HG03025 (cell line): Measurements from ENCODE around the gene GGTLC3.
"Not testable (repeated sequence)": the region's sequence is repeated elsewhere in the genome, so short reads cannot be mapped to it uniquely, and the experiment has no call there.

Source experiments
- ATAC-seq: cut with Tn5 transposase; IDR thresholded peaks from one replicate; pipeline ENCODE4 v1.9.1; 2021; ENCODE audit warnings: mild to moderate bottlenecking, moderate library complexity; ENCODE audit not compliant: unreplicated experiment, low FRiP score

The GGTLC3 gene

DNA sequence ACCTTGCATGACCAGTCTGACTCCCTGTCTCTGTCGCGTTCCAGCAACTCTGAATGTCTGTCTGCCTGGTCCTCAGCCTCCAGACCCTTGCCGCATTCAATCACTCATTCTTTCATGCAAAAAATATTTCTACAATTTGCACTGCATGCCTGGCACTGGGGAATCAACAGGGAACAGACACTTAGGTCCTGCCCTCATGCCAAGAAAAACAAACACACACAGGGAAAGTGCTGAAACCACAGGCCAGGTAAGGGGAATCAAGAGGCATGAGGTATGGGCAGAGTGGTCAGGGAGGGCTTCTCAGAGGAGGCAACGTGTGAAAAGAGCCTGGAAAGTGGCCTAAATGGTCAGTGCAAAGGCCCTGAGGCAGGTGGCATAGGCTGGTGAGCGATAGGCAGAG lies at the start of gene GGTLC3:
TSS of gene GGTLC3 (minus strand) at position 101 of the 400 bp plus-strand sequence. CDS start 264 bp downstream, outside the sequence.
- ATAC-seq, result not testable (repeated sequence)

DNA sequence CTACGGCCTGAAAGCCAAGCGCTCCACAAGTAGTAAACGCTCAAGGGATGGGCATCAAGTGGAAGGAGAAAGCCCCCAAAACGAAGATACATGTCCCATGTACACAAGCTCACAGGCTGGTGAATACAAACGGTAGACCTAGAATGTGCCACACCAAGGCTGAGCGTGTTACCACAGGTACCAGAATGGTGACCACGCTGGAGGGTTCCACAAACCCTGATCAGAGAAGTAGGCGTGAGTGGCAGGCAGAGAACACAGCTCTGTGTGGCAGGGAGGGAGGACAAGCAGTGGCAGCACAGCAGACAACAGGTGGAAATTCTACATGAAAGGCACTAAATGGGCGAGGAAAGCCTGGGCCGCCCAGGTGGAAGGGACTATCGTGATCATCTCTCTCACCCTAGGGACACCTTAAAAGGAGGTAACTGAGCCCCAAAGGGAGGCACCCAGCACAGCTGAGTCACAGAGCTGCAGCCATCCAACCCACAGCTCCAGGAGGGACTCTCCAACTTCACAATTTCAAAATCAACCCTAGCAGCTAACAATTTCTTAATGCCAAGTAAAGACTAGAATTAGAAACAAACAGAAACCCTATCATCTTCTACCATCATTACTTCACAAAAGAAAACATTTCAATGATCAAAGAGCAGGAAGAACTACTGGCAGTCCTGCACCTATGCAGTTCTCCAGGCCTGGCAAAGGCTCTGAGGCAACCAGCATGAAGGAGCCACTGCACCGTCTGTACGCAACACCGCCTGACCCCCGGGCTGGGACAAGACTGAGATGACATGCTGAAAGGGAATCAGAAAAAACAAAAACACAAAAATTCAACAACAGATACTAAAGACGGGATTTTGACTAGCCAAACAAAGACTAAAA lies 42.4 kb upstream of the GGTLC3 start:
- not testable (repeated sequence) for ATAC-seq

DNA sequence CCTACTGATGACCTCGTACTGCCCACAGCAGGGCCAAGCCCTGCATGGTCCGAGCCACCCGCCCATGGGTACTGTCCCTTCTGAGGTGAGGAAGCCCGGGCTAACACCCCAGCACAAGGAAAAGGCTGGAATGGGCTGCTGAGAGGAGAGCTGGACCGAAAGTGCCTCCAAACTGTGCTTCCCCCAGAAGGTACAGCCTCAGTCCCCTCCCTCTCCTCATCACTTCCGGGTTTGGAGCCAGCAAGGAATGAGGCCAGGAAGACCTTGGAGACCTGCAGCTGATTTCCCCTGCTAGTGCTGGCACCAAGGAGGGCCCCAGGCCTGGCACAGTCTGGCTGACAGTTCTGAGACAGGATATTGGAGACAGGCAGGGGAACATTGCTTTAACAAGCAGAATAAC lies 41.0 kb upstream of the GGTLC3 start:
- ATAC-seq, result not testable (repeated sequence)

DNA sequence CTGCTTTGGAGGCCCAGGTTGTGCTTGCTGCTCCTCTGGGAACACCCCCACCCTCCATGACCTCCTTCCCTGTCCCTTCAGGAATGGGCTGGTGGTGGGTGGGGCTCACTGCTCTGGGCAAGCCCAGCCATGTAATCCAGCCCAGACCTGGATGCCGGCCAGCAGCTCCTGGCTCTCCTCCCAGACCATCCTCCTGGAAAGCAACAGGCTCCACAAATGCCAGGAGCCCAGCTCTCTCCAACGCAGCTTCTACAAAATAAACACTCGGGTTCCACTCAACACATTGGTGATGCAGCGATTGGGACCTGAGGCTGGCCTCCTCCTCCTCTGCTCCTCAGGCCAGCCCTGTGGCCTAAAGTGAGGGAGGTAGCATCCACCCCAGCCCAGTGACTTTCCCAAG lies 40.6 kb upstream of the GGTLC3 start:
- ATAC-seq, result not testable (repeated sequence)

DNA sequence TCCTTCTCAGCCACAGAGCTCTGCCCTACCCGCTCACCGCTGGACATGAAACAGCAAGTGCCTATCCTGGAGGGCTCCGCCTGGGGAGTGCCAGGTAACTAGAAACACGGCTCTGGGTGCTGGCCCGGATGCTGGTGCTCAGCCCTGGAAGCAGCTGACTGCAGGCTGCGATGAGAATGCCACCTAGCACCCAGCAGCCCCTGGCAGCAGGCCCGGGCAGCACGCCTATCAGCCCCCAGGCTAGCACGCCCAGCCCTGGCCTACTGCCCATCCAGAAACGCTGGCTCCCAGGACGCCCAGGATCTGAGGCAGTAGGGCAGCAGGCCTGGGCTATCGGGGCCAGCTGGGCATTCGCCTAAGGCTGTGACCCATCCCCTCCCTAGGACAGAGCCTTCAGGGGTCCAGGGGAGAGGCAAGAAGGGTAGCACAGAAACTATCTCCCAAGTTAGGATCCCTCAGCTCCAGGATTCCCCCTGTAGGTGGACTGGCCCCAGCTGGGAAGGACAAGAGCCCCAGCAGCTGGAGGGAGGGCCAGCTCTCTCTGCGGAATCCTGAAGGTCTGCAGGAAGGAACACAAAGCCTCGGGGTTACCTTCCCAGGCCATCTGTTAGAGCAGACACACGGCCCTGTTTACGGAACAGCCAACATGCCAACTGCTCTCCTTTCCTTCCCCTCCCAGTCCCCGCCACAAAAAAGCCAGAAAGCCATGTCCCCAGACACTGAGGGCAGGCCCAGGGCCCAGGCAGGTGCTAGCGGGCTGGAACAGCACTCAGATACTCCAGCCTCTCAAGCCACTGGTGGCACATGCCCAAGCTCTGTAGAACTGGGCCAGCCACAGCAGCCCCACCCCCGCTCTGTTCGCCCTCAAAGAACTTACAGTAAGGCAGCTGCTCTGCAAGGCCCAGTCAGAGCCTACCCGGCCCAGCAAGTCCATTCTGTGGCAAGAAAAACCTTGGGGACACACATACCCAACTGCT lies 36.6 kb upstream of the GGTLC3 start:
- not testable (repeated sequence) for ATAC-seq

DNA sequence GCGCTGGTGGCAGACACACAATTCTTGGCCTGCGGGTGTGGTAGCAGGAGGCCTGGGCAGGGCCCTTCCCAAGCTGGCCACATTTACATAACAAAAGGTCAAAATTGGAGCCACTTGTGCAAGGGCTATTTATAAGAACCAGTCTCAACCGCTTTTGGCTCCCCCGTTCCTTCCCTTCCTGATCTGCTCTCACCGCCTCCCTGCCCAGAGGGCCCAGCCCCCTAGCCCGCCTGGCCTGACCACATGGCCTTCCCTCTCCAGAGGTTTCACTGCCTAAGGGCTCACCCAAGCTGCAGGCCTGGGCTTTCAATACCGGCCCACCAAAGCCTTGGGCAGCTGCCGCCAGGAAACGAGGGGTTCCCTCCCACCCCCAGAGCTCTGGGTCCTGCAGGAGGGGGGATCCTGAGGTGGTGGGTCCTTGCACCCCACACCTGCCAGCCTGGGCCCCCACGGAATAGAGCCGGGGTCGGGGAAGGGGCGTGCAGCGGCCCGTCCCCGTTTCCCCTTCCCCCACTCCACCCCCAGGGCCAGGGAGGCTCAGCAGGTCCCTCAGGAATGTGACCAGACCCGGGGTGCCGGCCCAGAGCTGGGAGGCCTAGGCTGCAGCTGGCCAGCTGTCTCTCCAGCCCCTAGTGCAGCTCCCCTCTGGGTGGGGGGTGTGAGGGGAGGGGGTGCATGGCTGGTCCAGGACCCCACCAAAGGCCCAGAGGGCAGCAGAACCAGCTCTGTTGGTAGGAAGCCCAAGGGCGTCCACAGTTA lies 35.1 kb upstream of the GGTLC3 start:
- not testable (repeated sequence) for ATAC-seq

DNA sequence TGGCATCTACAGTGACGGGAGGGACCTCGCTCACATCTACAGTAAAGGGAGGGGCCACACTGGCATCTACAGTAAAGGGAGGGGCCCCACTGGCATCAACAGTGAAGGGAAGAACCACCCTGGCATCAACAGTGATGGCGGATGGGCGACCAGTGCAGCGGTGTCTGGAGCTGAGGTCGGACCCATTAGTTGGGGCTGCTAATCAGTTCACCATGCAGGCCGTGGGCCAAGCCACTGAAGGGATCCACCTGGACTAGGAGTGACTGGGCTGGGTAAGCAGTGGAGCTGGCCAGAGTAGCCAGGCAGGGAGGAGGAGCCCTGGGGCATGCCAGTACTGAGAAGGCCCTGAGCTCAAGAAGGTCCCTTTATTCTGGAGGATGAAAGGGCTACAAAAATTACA lies 33.1 kb upstream of the GGTLC3 start:
- ATAC-seq, result not testable (repeated sequence)

DNA sequence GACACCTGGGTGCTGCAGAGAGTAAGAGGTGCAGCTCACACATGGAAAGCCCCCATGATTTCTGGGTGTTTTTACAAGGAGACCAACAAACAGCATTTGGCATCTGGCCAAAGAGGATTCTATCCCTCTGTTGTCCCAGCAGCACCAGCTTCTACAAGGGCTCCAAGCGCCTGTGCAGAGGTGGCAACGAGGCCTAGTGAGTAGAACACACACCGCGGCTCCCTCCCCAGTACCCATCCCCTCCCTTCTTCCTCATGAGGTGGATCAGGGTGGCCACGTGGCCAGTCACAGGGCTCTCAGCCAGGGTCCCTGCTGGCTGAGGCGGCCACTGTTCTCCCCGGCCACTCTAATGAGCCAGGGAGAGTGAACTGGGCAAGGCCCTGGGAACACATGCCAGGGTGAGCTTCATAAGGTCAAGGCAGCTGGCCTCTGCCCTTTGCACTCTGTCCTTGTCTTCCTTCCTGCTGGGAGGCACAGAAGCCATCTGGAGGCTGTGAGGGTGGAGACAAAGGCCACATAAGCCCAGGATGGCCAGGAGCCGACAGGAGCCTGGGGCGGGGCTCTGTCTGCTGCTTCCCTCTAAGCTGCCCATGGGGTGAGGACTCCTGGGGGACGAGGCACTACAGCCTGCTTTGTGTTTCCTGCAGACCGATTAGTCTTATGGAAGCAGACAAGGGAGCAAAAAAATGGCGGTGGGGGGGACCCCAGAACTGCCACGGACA lies 31.7 kb upstream of the GGTLC3 start:
- not testable (repeated sequence) for ATAC-seq

DNA sequence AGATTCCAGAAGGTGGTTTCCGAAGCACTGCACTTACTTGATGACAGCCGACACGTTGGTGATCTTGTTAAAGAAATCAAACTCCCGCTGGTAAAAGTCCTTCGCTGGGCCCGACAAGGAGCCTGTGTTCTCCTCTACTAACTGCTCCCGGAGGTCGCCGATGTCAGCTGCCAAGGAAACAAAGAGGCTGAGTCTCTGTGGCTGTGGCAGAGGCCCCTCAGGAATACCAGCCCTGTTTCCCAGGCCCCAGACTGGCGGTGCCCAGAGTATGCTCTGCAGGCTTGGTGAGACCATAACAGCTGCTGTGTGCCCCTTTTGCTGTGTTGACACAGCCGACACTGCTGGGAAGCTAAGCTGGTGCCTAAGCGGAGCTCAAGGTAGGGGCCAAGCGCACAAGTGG lies 26.7 kb upstream of the GGTLC3 start:
- ATAC-seq, result not testable (repeated sequence)

DNA sequence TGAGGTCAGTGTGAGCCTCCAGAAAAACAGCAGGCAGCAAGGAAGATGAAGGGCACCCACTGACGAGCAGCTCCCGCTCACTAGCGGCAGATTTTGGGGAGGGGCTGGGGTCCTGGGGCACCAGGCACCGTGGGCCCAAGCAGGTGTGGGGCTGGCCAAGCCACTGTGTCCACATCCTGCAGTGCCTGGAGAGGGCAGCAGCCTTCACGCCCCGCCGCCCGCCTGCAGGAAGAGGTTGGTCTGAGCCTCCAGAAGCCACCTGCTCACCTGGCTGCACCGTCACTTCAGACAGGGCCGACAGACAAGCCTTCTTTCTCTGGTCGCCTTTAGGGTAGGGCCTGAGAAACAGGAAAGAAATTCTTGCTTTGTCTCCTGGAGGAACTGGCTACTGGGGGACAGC lies 25.4 kb upstream of the GGTLC3 start:
- not testable (repeated sequence) for ATAC-seq

DNA sequence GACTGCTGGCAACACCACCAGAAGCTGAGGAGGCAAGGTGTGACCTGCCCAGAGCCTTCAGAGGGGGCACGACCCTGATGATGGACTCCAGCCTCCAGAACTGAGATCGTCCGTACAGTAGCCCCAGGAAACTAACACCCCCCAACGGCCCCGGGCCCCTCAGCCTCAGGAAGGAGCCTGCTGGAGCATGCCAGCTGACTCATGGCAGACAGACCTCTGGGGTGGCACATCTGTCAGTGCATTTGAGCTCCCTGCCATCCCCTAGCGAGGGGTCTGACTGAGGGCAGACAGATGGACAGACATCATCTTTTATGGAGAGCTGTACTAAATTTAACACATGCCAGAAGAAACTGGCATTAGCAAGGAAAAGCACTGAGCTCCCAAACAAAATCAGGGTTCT lies 22.0 kb upstream of the GGTLC3 start:
- not testable (repeated sequence) for ATAC-seq

DNA sequence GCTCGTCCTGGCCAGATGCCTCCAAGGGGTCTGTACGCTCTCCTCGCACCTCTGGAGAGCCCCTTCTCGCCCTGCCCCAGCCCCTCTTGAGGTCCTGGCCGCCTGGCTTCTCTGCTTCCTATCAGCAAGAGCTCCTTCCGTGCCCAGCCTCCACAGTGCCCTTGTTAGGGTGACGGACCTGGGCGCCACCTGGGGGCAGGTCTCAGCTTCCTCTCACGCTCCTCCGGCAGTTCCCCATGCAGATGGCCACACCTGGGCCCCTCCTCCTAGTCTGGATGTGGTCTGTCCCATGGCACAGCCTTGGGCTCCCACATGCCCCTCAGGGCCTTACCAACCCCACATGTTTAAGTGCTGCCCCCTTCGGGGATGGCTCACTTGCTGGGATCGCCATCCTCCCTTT lies 16.4 kb upstream of the GGTLC3 start:
- ATAC-seq, result not testable (repeated sequence)

DNA sequence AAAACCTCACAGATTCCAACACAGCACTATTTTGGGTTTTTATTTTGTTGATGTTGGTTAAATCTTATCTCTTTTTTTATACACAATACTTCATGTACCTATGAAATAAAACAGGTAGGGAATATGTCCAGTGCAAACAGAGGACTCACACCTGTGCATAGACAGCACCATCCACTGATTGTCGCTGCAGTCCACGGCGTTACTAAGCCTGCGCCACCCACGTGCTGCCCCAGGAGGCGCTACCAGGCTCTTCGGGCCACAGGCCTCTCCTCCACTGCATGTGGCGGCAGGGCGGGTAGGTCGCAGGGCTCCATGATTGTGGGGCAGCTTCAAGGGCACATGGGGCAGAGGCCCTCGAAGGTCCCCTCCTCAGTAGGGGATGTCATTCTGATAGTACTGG lies 15.7 kb upstream of the GGTLC3 start:
- ATAC-seq, result not testable (repeated sequence)

DNA sequence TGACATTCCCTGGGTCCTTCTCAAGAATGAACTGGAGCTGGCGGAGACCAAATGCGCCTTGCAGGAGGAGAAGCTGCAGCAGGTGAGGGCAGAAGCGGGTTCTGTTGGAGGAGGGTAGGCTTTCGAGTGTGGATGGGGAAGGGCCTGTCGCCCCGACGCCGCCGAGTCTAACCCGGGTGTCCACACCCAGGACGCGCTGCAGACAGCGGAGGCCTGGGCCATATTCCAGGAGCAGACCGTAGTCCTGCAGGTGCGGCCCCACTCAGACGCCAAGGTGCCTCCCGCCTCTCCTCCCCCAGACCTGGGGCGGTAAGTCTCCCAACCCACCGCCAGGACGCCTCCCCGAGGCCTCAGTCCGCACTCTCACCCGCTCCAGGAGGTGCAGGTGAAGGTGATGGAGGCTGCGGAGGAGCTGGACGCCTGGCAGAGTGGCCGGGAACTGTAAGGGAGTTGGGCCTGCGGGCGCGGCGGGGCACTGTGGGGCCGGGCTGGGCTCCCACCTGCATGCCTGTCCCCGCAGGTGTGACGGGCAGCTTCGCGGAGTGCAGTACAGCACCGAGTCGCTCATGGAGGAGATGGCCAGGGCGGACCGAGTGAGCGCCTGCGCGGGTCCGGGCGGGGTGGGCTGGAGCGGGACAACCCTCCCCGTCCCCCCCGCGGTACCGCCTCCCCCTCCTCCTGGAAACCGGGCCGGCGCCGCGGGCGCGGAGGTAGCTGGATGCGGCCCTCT lies 11.6 kb upstream of the GGTLC3 start:
- peak; percentile 25 for ATAC-seq

DNA sequence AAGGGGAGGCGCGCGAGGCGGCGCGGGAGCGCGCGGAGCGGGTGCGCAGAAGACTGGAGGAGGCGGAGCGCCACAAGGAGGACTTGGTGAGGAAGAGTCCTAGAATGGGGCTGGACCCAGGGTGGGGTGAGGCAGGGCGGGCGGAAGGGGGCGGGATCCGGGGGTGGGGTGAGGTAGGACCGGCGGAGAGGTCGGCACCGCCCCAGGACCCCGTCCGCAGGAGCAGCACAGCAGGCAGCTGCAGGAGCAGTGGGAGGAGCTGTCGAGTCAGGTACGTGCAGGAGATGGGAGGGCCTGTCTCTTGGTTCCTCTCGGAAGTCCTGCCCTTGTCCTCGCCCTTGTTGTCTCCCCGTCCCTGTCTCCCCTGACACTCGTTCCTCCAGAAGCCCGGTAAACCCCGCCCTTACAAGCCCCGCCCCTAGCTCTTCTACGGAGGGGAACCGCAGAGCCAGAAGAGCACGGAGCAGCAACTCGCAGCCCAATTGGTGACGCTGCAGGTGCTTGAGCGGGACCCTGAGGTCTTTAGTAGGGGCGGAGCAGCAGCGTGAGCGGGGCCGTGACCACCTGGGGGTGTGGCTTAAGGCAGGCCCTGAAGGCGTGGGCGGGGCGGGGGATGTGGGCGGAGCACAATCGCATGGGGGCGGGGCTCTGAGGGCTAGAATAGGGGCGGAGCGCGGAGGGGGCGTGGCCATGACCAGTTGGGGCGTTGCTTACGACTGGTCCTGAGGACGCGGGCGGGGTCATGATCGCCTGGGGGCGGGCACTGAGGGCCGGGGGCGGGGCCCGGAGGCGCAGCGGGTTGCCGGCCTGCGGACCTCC lies 10.8 kb upstream of the GGTLC3 start:
- peak; percentile 58 for ATAC-seq

DNA sequence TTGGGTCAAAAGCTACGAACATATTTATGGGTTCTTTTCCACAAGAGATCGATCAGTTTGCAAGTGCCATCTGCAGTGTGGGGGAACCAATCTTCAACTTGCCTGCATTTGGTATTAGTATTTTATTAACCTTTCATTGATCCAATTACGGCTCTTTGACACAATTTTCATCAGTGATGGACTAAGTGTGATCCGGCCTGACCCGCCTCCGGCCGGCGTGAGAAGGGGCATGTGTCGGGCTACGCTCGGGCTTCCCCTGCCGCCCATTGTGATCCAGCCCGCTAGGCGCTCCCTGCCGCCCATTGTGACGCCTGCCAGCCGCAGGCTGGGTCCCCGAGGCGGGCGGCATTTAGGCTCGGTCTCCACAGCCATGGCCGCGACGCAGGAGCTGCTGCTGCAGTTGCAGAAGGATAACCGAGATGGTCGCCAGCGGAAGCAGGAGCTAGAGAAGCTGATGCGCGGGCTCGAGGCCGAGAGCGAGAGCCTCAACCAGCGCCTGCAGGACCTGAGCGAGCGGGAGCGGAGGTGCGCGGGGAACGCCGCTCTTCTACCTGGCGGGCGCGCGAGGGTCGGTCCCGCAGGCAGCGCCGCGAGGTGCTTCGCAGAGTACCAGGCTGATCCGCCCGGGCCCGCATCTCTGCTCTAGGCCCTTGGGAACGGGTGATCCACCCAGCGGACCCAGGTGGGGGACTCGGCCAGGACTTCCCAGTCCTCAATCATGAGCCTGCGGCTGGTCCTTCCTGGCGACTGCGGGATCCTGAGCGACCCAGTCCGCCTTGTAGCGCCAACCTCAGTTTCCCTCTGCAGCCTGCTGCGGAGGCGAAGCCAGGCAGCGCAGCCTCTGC lies 10.0 kb upstream of the GGTLC3 start, which contains the start of gene TMEM191B:
TSS of gene TMEM191B (plus strand) at position 51 of the 845 bp plus-strand sequence. CDS start at position 230, 179 bp downstream.
- ATAC-seq, result not testable (repeated sequence)

DNA sequence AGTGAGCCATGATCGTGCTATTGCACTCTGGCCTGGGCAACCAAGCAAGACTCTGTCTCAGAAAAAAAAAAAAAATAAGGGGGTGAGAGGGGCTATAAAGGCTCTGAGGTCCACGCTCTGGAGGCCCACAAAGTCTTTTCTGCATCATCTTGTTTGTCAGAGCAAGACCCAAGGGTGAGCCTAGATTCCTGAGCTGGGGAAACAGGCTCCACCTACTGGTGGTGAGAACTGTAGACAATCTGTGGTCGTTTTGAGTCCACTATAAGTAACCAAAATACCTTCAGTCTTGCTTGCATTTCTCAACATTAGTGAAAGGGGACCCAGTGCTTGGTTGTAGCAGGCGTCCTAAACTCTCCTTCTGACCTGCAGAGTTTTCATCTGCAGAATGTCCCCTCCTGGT lies 5.4 kb upstream of the GGTLC3 start:
- not testable (repeated sequence) for ATAC-seq
